ENCODE measurements around the gene ADGRV1.

ADGRV1 gene

DNA sequence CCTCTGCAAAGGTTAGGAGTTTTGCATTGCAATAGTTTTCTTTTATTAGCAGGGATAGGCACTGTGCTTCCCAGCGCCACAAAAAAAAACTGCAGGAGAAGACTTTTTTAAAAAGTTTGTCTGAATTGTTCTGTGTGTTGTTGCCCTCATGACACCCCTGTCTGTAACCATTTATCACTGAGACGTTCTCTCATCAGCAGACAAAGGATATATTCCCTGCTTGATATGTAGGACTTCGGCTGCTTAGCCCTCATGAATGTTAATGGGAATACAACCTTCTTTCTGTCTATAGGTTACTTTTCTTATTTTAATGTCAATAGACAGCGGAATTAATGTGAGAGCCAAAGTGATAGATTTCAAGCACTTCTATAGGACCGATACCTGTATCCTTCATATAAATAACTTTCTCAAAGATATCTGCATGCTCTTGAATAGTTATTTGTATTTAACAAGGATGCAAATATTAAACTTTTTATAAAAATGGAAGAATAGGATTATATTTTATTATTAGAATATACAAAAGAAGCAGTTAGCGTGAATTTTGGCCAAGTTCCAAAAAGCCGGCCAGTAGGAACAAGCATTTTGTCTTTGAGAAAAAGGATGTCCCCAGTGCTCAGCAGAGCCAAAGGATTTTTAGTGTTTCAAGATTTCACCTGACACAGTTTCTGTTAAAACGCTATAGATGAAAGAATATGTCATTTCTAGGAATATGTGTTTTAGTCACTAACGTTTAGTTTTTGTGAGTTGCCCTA lies 27.7 kb upstream of the ADGRV1 start:
- H3K4me3 ChIP-seq (ENCODE audit: low read depth, low read length) = no peak overlapping the region
- ChIA-PET POLR2A (interaction anchor here (1.6 to 2.1 kb wide), 2 partner anchors 57 to 121 kb away, joined by 5 to 12 read pairs; partner anchors contain the start of genes CETN3, MBLAC2 and POLR3G), CTCF (interaction anchor here (0.6 to 2.5 kb wide), 26 partner anchors 12 to 1583 kb away, joined by 3 to 20 read pairs (median 4); no protein-coding TSS in a partner anchor)
- H3K4me1 ChIP-seq (ENCODE audit: control insufficient read depth, insufficient read depth, low read length) = peaks cover 9% of the 10 kb centered on the region; the same call in 1 of the 2 replicates
- TF ChIP-seq, protein P1, sequence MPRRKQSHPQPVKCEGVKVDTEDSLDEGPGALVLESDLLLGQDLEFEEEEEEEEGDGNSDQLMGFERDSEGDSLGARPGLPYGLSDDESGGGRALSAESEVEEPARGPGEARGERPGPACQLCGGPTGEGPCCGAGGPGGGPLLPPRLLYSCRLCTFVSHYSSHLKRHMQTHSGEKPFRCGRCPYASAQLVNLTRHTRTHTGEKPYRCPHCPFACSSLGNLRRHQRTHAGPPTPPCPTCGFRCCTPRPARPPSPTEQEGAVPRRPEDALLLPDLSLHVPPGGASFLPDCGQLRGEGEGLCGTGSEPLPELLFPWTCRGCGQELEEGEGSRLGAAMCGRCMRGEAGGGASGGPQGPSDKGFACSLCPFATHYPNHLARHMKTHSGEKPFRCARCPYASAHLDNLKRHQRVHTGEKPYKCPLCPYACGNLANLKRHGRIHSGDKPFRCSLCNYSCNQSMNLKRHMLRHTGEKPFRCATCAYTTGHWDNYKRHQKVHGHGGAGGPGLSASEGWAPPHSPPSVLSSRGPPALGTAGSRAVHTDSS (tag by site-specific recombination; IDR thresholded peaks at IDR 0.05) = no peak
- TF ChIP-seq ZNF140 (tag by site-specific recombination; IDR thresholded peaks at IDR 0.05) (no peak), ZBTB20 (tag by site-specific recombination; IDR thresholded peaks at IDR 0.05) (0 out of 2 replicates have a peak, but pooled peaks have one; percentile 16), ZNF2 (tag by site-specific recombination; IDR thresholded peaks at IDR 0.05) (no peak), ZNF664 (tag by site-specific recombination; IDR thresholded peaks at IDR 0.05) (no peak), ZNF501 (tag by site-specific recombination; IDR thresholded peaks at IDR 0.05) (no peak)
- H3K9me3 ChIP-seq (ENCODE audit: control insufficient read depth, insufficient read depth, low read depth, low read length) = no peaks in the 10 kb centered on the region
- no peak overlapping the region; the same call in 1 of the 2 replicates for H3K27ac ChIP-seq (ENCODE audit: extremely low read depth, low read depth, low read length)
- no peaks in the 10 kb centered on the region for H3K36me3 ChIP-seq (ENCODE audit: control insufficient read depth in 2 of 2, insufficient read depth in 1 of 2, low read length in 2 of 2)

DNA sequence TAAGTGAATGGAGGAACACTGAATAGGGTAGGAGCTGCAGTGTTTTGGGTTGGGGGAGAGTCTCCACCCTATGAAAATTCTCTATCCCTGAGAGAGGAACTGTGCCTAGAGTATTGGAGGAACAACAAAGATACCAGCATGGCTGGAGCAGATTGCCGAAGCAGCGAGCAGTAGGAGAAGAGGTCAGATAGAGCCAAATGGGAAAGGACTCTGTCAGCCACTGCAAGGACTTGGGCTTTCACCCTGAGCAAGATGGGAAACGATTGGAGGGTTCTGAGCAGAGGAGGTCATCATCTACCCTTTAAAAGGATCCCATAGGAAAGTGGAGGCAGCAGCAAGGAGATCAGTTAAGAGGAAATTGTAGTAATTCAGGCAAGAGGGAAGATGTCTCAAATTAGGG lies 24.8 kb upstream of the ADGRV1 start:
- Histone ChIP-seq H3K9me3 (ENCODE audit: control insufficient read depth, insufficient read depth, low read depth, low read length) (no peaks in the 10 kb centered on the region), H3K36me3 (ENCODE audit: control insufficient read depth in 2 of 2, insufficient read depth in 1 of 2, low read length in 2 of 2) (no peaks in the 10 kb centered on the region), H3K27ac (ENCODE audit: extremely low read depth, low read depth, low read length) (no peak overlapping the region), H3K4me1 (ENCODE audit: control insufficient read depth, insufficient read depth, low read length) (peaks cover 9% of the 10 kb centered on the region; the same call in 1 of the 2 replicates), H3K4me3 (ENCODE audit: low read depth, low read length) (no peak overlapping the region)
- ChIA-PET POLR2A (no interaction called here), CTCF (interaction anchor here (0.7 to 1.3 kb wide), 3 partner anchors 10 to 94 kb away, joined by 3 to 6 read pairs (median 4); no protein-coding TSS in a partner anchor)
- TF ChIP-seq ZBTB17 (tag by site-specific recombination; IDR thresholded peaks at IDR 0.05) = peak; percentile 99
- no peak for TF ChIP-seq ZNF133 (tag by site-specific recombination; IDR thresholded peaks at IDR 0.05)

DNA sequence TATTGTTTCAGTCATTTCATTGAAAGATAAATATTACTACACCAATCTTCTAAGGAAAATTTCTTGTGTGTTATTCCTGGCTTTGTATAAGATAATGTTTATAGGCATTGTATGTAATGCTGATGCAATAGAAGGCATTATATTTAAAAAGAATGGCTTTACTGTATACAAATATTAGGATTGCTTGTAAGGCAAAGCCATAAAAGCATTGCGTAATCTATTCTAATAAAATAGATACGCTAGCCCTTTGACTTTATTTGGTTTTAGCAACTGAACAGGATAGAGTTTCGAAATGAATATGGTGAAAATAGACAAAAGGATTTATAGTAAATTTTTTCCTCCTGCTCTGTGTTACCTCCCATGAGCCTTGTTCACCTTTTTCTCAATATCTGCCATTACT lies 23.7 kb upstream of the ADGRV1 start:
- ChIA-PET CTCF (interaction anchor here (1.3 kb wide), 1 partner anchor 9 kb away, joined by 6 read pairs; no protein-coding TSS in a partner anchor), POLR2A (no interaction called here)
- Histone ChIP-seq H3K4me3 (ENCODE audit: low read depth, low read length) (no peak overlapping the region), H3K36me3 (ENCODE audit: control insufficient read depth in 2 of 2, insufficient read depth in 1 of 2, low read length in 2 of 2) (no peaks in the 10 kb centered on the region), H3K9me3 (ENCODE audit: control insufficient read depth, insufficient read depth, low read depth, low read length) (no peaks in the 10 kb centered on the region), H3K27ac (ENCODE audit: extremely low read depth, low read depth, low read length) (no peak overlapping the region), H3K4me1 (ENCODE audit: control insufficient read depth, insufficient read depth, low read length) (peaks cover 9% of the 10 kb centered on the region; the same call in 1 of the 2 replicates)
- TF ChIP-seq ZNF324 (tag by site-specific recombination; IDR thresholded peaks at IDR 0.05) = no peak
- no peak for TF ChIP-seq KLF16 (tag by site-specific recombination; IDR thresholded peaks at IDR 0.05)
- TF ChIP-seq HOXA7 (CRISPR knock-in tag; IDR thresholded peaks at IDR 0.05; ENCODE audit: borderline replicate concordance) = no peak
- TF ChIP-seq, protein P2, sequence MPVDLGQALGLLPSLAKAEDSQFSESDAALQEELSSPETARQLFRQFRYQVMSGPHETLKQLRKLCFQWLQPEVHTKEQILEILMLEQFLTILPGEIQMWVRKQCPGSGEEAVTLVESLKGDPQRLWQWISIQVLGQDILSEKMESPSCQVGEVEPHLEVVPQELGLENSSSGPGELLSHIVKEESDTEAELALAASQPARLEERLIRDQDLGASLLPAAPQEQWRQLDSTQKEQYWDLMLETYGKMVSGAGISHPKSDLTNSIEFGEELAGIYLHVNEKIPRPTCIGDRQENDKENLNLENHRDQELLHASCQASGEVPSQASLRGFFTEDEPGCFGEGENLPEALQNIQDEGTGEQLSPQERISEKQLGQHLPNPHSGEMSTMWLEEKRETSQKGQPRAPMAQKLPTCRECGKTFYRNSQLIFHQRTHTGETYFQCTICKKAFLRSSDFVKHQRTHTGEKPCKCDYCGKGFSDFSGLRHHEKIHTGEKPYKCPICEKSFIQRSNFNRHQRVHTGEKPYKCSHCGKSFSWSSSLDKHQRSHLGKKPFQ (tag by site-specific recombination; IDR thresholded peaks at IDR 0.05) = no peak
- TF ChIP-seq ZXDB (tag by site-specific recombination; IDR thresholded peaks at IDR 0.05) = peak; percentile 13; the same call in 1 of the 2 replicates
- TF ChIP-seq ZNF623 (tag by site-specific recombination; IDR thresholded peaks at IDR 0.05) = no peak
- TF ChIP-seq WT1 (tag by site-specific recombination; IDR thresholded peaks at IDR 0.05) = no peak
- peak; percentile 52 for TF ChIP-seq FEZF1 (tag by site-specific recombination; IDR thresholded peaks at IDR 0.05)
- TF ChIP-seq, protein P3, sequence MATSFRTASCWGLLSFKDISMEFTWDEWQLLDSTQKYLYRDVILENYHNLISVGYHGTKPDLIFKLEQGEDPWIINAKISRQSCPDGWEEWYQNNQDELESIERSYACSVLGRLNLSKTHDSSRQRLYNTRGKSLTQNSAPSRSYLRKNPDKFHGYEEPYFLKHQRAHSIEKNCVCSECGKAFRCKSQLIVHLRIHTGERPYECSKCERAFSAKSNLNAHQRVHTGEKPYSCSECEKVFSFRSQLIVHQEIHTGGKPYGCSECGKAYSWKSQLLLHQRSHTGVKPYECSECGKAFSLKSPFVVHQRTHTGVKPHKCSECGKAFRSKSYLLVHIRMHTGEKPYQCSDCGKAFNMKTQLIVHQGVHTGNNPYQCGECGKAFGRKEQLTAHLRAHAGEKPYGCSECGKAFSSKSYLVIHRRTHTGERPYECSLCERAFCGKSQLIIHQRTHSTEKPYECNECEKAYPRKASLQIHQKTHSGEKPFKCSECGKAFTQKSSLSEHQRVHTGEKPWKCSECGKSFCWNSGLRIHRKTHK (tag by site-specific recombination; IDR thresholded peaks at IDR 0.05) = no peak
- TF ChIP-seq, protein P4, sequence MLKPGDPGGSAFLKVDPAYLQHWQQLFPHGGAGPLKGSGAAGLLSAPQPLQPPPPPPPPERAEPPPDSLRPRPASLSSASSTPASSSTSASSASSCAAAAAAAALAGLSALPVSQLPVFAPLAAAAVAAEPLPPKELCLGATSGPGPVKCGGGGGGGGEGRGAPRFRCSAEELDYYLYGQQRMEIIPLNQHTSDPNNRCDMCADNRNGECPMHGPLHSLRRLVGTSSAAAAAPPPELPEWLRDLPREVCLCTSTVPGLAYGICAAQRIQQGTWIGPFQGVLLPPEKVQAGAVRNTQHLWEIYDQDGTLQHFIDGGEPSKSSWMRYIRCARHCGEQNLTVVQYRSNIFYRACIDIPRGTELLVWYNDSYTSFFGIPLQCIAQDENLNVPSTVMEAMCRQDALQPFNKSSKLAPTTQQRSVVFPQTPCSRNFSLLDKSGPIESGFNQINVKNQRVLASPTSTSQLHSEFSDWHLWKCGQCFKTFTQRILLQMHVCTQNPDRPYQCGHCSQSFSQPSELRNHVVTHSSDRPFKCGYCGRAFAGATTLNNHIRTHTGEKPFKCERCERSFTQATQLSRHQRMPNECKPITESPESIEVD (tag by site-specific recombination; IDR thresholded peaks at IDR 0.05) = peak; percentile 46; the same call in 1 of the 2 replicates
- TF ChIP-seq, protein P5, sequence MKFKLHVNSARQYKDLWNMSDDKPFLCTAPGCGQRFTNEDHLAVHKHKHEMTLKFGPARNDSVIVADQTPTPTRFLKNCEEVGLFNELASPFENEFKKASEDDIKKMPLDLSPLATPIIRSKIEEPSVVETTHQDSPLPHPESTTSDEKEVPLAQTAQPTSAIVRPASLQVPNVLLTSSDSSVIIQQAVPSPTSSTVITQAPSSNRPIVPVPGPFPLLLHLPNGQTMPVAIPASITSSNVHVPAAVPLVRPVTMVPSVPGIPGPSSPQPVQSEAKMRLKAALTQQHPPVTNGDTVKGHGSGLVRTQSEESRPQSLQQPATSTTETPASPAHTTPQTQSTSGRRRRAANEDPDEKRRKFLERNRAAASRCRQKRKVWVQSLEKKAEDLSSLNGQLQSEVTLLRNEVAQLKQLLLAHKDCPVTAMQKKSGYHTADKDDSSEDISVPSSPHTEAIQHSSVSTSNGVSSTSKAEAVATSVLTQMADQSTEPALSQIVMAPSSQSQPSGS (tag by site-specific recombination; IDR thresholded peaks at IDR 0.05; ENCODE audit: low read depth) = 0 out of 2 replicates have a peak, but pooled peaks have one; percentile 49
- TF ChIP-seq, protein P6, sequence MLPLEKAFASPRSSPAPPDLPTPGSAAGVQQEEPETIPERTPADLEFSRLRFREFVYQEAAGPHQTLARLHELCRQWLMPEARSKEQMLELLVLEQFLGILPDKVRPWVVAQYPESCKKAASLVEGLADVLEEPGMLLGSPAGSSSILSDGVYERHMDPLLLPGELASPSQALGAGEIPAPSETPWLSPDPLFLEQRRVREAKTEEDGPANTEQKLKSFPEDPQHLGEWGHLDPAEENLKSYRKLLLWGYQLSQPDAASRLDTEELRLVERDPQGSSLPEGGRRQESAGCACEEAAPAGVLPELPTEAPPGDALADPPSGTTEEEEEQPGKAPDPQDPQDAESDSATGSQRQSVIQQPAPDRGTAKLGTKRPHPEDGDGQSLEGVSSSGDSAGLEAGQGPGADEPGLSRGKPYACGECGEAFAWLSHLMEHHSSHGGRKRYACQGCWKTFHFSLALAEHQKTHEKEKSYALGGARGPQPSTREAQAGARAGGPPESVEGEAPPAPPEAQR (tag by site-specific recombination; IDR thresholded peaks at IDR 0.05) = no peak
